Prostate gland (tissue), 2 donors: ENCODE measurements around the gene SERTAD1. TPM values are rescaled to one million over a fixed set of nuclear protein-coding genes. Genes with fewer than 3 reads are reported as not detected.

Experiments
- DNase-seq: peaks from one replicate; pipeline ENCODE4 v3.0.0-alpha.2; 2019; ENCODE audit warnings: low spot score
- H3K27ac ChIP-seq, 2 donors: fragments of 200-600 bp; sonication (generic); 2 replicates each; pipeline ENCODE4 v1.5.1; 2017 to 2019
- H3K27me3 ChIP-seq: fragments of 200-600 bp; sonication (generic); replicated peaks from 2 replicates; pipeline ENCODE4 v1.5.1; 2019; ENCODE audit not compliant: insufficient read depth
- H3K36me3 ChIP-seq, 2 donors: fragments of 200-600 bp; sonication (generic); 1 replicate in 1 of 2; 2 replicates in 1 of 2; pipeline versions ENCODE4 v1.5.1 to v1.8.1; 2017 to 2019
- H3K4me1 ChIP-seq: fragments of 200-600 bp; sonication (generic); replicated peaks from 2 replicates; pipeline ENCODE4 v1.5.1; 2019
- H3K4me3 ChIP-seq, 2 donors: fragments of 200-600 bp; sonication (generic); 2 replicates each; pipeline ENCODE4 v1.5.1; 2017 to 2019
- H3K9me3 ChIP-seq: fragments of 200-600 bp; sonication (generic); 2 replicates; pipeline ENCODE4 v1.5.1; 2017
- POLR2A ChIP-seq: fragments of 450-650 bp; IDR thresholded peaks from one replicate; pipeline ENCODE4 v1.6.1; 2016; ENCODE audit warnings: antibody characterized with exemption, mild to moderate bottlenecking
- POLR2AphosphoS5 ChIP-seq: sonication (generic); formaldehyde crosslinking; IDR thresholded peaks from one replicate; pipeline ENCODE4 v1.6.1; 2017; ENCODE audit warnings: antibody characterized with exemption
- WGBS: methylation state at CpG from one replicate; pipeline ENCODE4 v1.1.5; 2018; 5-methylcytosine and 5-hydroxymethylcytosine counted together
- intact Hi-C: fragments of 100-400 bp; cut with DNase I; formaldehyde crosslinking; loops from one replicate; pipeline ENCODE4 v1.14.2; 2022
- total RNA-seq, 2 donors: library from RNA; depleted of rRNA; stranded (reverse); fragments of >200 nt; gene quantifications; one replicate each; pipeline ENCODE4 v1.1.0, GENCODE V29; 2016
- TF ChIP-seq, protein P1 (sequence below), 4 experiments: fragments of 200-600 bp in 2 of 4; fragments of 450-650 bp in 2 of 4; sonication (generic) in 2 of 4; IDR thresholded peaks; 1 replicate in 3 of 4; 2 replicates in 1 of 4; pipeline ENCODE4 v1.5.1; 2016 to 2019; ENCODE audit warnings: antibody characterized with exemption in 4 of 4, mild to moderate bottlenecking in 2 of 4, moderate library complexity in 2 of 4

The SERTAD1 gene, protein sequence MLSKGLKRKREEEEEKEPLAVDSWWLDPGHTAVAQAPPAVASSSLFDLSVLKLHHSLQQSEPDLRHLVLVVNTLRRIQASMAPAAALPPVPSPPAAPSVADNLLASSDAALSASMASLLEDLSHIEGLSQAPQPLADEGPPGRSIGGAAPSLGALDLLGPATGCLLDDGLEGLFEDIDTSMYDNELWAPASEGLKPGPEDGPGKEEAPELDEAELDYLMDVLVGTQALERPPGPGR
- total RNA-seq = 10 to 100 TPM; 15.9 to 19.5 TPM

DNA sequence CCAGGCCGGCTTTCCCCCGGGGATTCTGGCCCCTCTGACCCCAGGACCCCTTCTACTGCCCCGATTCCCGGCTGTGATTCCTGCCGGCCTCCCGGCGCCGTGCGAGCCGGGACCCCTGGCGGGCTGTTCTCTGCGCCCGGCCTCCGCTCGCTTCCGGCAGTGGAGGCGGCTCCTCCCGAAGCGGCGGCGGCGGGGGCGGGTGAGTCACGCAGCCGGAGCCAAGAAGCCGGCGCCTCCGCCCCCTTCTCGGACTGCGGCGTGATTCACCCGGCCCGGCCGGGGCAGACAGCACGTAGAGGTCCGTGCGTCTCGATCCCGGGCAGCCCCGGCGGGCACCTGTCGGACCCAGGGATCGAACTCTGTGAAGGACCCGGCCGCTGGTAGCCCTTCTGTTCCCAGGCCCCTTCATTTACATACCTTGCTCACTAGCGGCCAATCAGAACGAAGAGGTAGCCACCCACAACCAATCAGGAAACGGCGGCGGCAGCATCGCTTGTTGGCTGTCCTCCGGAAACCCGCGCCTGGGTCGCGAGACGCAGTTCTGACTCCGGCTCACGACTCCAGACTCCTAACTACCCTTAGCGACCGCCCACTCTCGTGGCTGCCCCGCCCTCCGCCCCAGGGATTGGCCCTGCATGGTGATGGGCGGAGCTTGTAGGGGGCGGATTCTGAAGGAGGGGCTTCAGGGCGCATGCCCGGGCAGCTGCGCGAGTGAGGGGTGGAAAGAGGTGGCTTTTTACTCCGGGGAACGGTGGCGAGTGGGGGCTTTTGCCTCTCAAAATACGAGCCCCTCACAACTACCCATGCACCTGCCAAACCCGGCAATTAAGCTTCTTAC, at the start of gene SERTAD1:
SERTAD1 (minus strand) TSS at position 543 of the 838 bp plus-strand sequence. CDS start 2,446 bp downstream, outside the sequence.
- intact Hi-C loops = loop anchor here (2.0 to 5.0 kb wide), 2 partner anchors 39 to 78 kb away; partner anchors contain the start of genes BLVRB, C19orf47 and PLD3

DNA sequence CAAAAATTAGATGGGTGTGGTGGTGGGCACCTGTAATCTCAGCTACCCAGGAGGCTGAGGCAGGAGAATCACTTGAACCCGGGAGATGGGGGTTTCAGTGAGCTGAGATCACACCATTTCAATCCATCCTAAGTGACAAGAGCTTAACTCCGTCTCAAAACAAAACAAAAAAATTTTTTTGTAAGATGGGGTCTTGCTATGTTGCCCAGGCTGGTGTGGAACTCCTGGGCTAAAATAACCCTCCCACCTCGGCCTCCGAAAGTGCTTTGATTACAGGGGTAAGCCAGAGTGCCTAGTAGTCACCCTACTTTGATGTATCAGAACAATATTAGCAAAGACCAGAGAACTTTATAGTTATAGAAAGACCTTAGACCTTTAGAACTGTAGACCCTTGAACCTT, 48.9 kb upstream of the SERTAD1 start:
- Histone ChIP-seq H3K36me3 (no peaks in the 10 kb centered on the region), H3K4me3 (no peak overlapping the region), H3K9me3 (no peaks in the 10 kb centered on the region), H3K4me1 (no peaks in the 10 kb centered on the region), H3K27me3 (no peaks in the 10 kb centered on the region), H3K27ac (no peak overlapping the region)
- WGBS = 96% methylated on average over 4 of the region's 4 CpGs
- DNase-seq = no peak
- no peak for TF ChIP-seq POLR2AphosphoS5
- TF ChIP-seq POLR2A = no peak
- TF ChIP-seq, protein P1, sequence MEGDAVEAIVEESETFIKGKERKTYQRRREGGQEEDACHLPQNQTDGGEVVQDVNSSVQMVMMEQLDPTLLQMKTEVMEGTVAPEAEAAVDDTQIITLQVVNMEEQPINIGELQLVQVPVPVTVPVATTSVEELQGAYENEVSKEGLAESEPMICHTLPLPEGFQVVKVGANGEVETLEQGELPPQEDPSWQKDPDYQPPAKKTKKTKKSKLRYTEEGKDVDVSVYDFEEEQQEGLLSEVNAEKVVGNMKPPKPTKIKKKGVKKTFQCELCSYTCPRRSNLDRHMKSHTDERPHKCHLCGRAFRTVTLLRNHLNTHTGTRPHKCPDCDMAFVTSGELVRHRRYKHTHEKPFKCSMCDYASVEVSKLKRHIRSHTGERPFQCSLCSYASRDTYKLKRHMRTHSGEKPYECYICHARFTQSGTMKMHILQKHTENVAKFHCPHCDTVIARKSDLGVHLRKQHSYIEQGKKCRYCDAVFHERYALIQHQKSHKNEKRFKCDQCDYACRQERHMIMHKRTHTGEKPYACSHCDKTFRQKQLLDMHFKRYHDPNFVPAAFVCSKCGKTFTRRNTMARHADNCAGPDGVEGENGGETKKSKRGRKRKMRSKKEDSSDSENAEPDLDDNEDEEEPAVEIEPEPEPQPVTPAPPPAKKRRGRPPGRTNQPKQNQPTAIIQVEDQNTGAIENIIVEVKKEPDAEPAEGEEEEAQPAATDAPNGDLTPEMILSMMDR (IDR thresholded peaks at IDR 0.05) = no peak
- intact Hi-C loops = no loop called here

More for the DNA sequence above, at the start of gene SERTAD1:
- TF ChIP-seq, protein P1 (IDR thresholded peaks at IDR 0.05) = peak; percentile 67 to 92 (median 88)
- TF ChIP-seq POLR2A (peak; percentile 100), POLR2AphosphoS5 (peak; percentile 100)
- H3K27ac ChIP-seq = peak within 1 kb of the TSS; percentile 100
- H3K27me3 ChIP-seq = no peaks in the 10 kb centered on the region
- no peaks in the 10 kb centered on the region for H3K9me3 ChIP-seq
- peak; percentile 100 for DNase-seq
- H3K4me3 ChIP-seq = peak within 1 kb of the TSS; percentile 95 to 98
- WGBS = under 1% methylated on average over 64 of the region's 75 CpGs
- H3K4me1 ChIP-seq = peaks cover 4% of the 10 kb centered on the region
- H3K36me3 ChIP-seq = peaks cover 8 to 10% of the 10 kb centered on the region in 2 donors

DNA sequence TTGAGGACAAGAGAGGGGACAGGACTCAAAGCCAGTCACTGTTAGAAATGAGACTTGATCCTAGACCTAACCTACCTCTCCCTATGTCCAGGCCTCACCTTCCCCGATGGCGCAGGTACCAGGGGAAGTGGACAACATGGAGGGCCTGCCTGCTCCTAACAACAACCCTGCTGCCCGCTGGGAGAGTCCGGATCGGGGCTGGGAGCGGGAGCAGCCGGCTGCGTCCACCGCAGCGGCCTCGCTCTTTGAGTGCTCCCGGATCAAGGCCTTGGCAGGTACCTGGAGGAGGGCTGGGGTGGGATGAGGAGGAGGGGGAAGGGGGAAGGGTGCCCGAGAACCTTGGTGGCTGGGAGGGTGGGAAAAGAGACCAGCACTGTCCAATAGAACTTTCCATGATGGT, 46.7 kb upstream of the SERTAD1 start:
- no peaks in the 10 kb centered on the region for H3K27me3 ChIP-seq
- intact Hi-C loops = no loop called here
- no peak overlapping the region for H3K4me3 ChIP-seq
- no peak overlapping the region for H3K27ac ChIP-seq
- DNase-seq = no peak
- H3K9me3 ChIP-seq = no peaks in the 10 kb centered on the region
- TF ChIP-seq, protein P1 (IDR thresholded peaks at IDR 0.05) = no peak
- no peak for TF ChIP-seq POLR2AphosphoS5
- no peak for TF ChIP-seq POLR2A
- no peaks in the 10 kb centered on the region for H3K4me1 ChIP-seq
- 87% methylated on average over 13 of the region's 13 CpGs for WGBS
- no peaks in the 10 kb centered on the region for H3K36me3 ChIP-seq

DNA sequence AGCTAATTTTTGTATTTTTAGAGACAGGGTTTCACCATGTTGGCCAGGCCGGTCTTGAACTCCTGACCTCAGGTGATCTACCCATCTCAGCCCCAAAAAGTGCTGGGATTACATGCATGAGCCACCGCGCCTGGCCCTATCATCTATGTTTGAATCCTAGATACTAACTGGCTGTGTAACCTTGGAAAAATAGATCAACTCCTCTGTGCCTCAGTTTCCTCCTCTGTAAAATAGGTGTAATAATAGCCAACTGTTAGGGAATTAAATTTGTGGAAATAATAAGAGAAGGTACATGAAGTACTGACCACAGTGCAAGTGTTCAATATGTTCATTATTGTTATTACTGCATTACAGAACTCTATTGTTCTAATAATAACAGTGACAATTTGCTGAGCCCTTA, 45.3 kb upstream of the SERTAD1 start:
- 92% methylated on average over 3 of the region's 3 CpGs for WGBS
- no peak for DNase-seq
- intact Hi-C loops = no loop called here
- Histone ChIP-seq H3K4me1 (peaks cover 6% of the 10 kb centered on the region), H3K27ac (no peak overlapping the region), H3K4me3 (no peak overlapping the region), H3K27me3 (no peaks in the 10 kb centered on the region), H3K9me3 (no peaks in the 10 kb centered on the region), H3K36me3 (no peaks in the 10 kb centered on the region)
- TF ChIP-seq, protein P1 (IDR thresholded peaks at IDR 0.05) = no peak
- no peak for TF ChIP-seq POLR2AphosphoS5
- no peak for TF ChIP-seq POLR2A
